GM13976 (cell line): ENCODE data around the gene MOB4.
A peak's percentile ranks its signal among the peaks of the same experiment; 100 is the strongest.

Experiments
- DNase-seq: peaks from one replicate; pipeline ENCODE4 v3.0.0; 2012; ENCODE audit warnings: low spot score
- in situ Hi-C: fragments of 300-500 bp; cut with MboI; formaldehyde crosslinking; loops from one replicate; pipeline ENCODE4 v1.12.0; 2022; ENCODE audit warnings: low sequenced_read_pairs, mixed read lengths, inconsistent platforms; ENCODE audit not compliant: unreplicated experiment
- TF ChIP-seq, protein P1 (sequence below): IDR thresholded peaks from 2 replicates; pipeline ENCODE4 v1.5.1; 2012; ENCODE audit warnings: borderline replicate concordance, mild to moderate bottlenecking; ENCODE audit not compliant: insufficient read depth; ENCODE audit errors: extremely low read depth, missing control alignments, control extremely low read depth

MOB4 gene

DNA sequence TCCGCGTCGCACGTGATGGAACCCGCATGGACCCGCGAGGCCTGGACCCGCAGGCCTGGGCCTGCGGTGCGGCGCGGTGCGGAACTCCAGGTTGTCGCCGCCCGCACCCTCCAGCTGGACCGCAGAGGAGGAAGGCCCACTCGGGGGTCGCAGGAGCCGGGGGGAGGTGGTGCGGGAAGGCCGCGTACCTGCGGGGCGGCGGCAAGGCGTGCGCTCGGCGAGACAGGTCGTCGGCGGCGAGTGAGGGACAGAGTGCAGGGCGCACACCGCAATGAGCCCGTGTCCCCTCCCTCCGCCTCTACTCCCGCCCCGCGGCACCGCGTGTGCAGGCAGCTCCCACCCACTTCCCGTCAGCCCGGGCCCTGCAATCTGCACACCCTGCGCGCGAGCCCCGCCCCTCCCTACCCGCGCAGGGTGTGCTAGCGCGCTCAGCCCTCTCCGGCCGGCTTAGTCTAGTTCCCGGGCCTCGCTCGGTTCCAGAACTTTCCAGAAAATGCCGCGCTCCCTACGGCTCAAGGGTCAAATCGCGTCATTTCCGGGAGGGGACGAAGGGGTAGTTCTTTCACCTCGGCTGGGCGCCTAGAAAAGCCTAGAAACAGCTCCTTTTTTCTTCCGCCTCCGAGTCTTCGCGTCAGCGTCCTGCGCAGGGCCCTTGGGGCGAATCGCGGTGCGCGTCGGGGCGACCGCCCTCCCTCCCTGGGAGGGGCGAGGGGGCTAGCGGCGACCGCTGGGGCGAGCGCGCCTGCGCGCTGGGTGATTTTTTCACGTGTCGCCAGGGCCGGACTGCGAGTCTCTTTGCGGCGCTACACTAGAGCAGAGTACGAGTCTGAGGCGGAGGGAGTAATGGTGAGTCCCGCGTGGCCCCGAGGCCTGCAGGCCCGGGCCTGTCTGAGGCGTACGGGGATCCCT lies 16.0 kb upstream of the MOB4 start, which contains the start of the genes HSPD1 and HSPE1:
Gene HSPD1, minus strand, starts transcription at position 247 of the 909 bp plus-strand sequence. CDS start 992 bp downstream, outside the sequence.
Gene HSPE1, plus strand, starts transcription at position 786 of the 909 bp plus-strand sequence. Its CDS starts 58 bp downstream, at position 844.
- in situ Hi-C loops: no loop called here
- peak; percentile 97 for DNase-seq
- TF ChIP-seq, protein P1, sequence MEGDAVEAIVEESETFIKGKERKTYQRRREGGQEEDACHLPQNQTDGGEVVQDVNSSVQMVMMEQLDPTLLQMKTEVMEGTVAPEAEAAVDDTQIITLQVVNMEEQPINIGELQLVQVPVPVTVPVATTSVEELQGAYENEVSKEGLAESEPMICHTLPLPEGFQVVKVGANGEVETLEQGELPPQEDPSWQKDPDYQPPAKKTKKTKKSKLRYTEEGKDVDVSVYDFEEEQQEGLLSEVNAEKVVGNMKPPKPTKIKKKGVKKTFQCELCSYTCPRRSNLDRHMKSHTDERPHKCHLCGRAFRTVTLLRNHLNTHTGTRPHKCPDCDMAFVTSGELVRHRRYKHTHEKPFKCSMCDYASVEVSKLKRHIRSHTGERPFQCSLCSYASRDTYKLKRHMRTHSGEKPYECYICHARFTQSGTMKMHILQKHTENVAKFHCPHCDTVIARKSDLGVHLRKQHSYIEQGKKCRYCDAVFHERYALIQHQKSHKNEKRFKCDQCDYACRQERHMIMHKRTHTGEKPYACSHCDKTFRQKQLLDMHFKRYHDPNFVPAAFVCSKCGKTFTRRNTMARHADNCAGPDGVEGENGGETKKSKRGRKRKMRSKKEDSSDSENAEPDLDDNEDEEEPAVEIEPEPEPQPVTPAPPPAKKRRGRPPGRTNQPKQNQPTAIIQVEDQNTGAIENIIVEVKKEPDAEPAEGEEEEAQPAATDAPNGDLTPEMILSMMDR: peak; percentile 56

DNA sequence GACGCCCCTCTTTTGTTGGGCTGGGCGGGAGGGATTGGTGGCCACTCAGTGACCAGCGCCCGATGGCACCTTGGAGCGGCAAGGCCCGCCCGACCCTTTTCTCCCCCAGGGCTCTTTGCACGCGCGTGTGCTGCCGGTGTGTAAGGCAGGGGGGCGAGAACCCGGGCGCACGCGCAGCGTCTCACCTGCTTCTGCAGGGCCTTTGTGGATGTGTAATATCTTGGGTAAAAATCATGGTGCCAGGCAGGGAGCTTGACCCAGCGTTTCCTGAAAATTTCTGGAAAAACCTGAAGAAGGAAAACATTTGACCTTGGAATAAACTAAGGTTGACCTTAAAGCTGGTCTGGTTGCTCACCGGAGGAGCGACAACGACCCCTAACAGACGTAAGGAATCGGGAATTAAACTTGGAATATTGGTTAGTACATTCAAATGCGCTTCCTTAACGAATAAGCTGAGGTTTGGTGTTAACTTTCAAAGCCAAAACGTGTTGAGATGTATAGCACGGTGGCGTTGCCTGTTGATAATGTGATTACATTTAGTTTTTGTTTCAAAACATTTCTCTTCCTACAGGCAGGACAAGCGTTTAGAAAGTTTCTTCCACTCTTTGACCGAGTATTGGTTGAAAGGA lies 15.2 kb upstream of the MOB4 start:
- in situ Hi-C loops: no loop called here
- DNase-seq: no peak

DNA sequence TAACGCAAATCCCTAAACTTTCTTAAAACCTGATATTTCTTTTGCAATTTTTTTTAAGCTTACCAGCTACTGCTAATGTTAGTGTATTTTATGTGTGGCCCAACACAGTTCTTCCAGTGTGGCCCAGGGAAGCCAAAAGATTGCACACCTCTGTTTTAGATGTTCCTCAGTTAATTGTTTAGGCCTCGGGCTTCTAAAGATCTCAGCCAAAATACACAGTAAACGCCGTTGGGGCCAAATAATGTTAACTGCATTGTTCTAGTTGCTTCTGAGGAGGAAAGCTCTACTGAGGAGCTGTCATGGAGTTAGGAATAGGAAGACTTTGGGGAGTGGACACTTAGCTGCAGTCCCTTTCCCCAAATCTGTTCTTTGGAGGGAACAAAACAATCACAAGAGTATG lies 13.7 kb upstream of the MOB4 start:
- no peak for DNase-seq
- in situ Hi-C loops: no loop called here
- TF ChIP-seq, protein P1: no peak

More for the DNA sequence above, 15.2 kb upstream of the MOB4 start:
- TF ChIP-seq, protein P1: no peak

DNA sequence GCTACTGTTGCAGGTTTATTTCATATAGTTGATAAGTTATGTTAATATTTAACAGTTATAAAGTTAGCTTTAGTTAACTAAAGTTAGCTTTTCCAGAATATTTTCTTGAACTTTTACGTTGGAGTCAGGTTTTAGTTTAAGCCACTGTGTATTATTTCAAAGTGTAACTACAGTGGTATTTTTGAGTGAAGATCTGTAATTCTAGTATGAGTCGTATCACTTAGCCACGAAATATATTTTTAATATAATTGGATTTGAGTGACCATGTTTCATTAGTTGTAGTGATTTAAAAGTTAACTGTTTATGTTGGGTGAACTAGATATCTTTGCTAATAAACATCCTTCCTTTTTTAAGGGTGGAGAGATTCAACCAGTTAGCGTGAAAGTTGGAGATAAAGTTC lies 13.2 kb upstream of the MOB4 start:
- in situ Hi-C loops: no loop called here
- TF ChIP-seq, protein P1: no peak
- DNase-seq: no peak

DNA sequence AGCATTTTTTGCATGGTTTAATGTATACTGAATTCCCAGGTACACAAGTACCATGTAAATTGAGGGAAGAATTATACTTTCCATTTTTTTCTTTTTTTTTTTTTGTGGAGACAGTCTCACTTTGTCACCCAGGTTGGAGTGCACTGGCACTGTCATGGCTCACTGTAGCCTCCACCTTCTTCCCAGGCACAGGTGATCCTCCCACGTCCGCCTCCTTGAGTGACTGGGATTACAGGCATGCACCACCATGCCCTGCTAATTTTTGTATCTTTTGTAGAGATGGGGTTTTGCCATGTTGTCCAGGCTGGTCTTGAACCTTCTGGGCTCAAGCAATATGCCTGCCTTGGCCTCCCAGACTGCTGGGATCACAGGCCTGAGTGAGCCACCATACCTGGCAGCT lies 11.9 kb upstream of the MOB4 start:
- in situ Hi-C loops: no loop called here
- TF ChIP-seq, protein P1: no peak
- no peak for DNase-seq

DNA sequence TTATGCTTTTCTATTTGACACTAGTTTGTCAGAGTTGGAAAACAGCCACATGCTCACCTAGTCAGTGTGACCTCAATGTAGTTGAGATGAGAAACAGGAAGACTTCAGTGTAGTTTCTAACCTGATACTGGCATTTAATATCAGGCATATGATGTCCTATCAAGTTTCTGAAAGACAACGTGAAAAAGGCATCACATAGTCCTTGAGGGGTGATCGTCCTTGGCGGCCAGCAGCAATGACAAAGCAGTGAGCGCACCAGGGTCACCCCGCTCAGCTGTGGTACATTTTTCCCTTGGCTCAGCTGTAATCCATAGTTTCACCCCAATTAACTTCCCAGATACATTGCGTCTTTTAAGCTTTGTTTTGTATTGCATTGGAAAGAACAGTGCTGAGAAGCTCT lies 11.4 kb upstream of the MOB4 start:
- in situ Hi-C loops: no loop called here
- DNase-seq: no peak
- TF ChIP-seq, protein P1: no peak
